Activated naive CD4-positive, alpha-beta T cell treated with anti-CD3 and anti-CD28 coated beads, Interleukin-2, amount 10 ng/mL, durations not matched to agents 7 days and 5 days (primary cell): ENCODE data around the gene SYNGR1.
"Not testable (repeated sequence)": the region's sequence is repeated elsewhere in the genome, so short reads cannot be mapped to it uniquely, and the experiment has no call there.

Experiments
- CTCF ChIA-PET: fragments of 350-600 bp; sonication (Branson Sonifier 250); formaldehyde crosslinking; loops from one replicate; lab custom pipeline; 2021; ENCODE audit warnings: antibody characterized with exemption; lab: Charles Lee
- DNase-seq: peaks from one replicate; pipeline ENCODE4 v3.0.0-alpha.2; 2020
- H3K27ac Mint-ChIP-seq: one replicate; pipeline ENCODE4 v1.8.0; 2021; ENCODE audit warnings: mild to moderate bottlenecking, moderate library complexity, mixed read lengths
- H3K27me3 Mint-ChIP-seq: one replicate; pipeline ENCODE4 v1.8.0; 2021; ENCODE audit warnings: mild to moderate bottlenecking, mixed read lengths
- H3K36me3 Mint-ChIP-seq: one replicate; pipeline ENCODE4 v1.8.0; 2021; ENCODE audit warnings: mixed read lengths
- H3K4me1 Mint-ChIP-seq: one replicate; pipeline ENCODE4 v1.8.0; 2021; ENCODE audit warnings: mixed read lengths
- H3K4me3 Mint-ChIP-seq: one replicate; pipeline ENCODE4 v1.8.0; 2021; ENCODE audit warnings: mild to moderate bottlenecking, moderate library complexity, mixed read lengths
- H3K9me3 Mint-ChIP-seq: one replicate; pipeline ENCODE4 v1.8.0; 2021; ENCODE audit warnings: mixed read lengths

SYNGR1 gene

GRCh38 chr22:39350757-39351688 lies 1.2 kb downstream of the SYNGR1 start:
- no peaks in the 10 kb centered on the region for H3K9me3 Mint-ChIP-seq
- DNase-seq: no peak
- no peak overlapping the region for H3K27ac Mint-ChIP-seq
- peaks cover 60% of the 10 kb centered on the region for H3K27me3 Mint-ChIP-seq
- CTCF ChIA-PET: no interaction called here
- no peaks in the 10 kb centered on the region for H3K36me3 Mint-ChIP-seq
- H3K4me3 Mint-ChIP-seq: peak overlapping the region; percentile 68
- peaks cover 15% of the 10 kb centered on the region for H3K4me1 Mint-ChIP-seq

GRCh38 chr22:39351689-39352214 lies 2.0 kb downstream of the SYNGR1 start:
- no peaks in the 10 kb centered on the region for H3K36me3 Mint-ChIP-seq
- CTCF ChIA-PET: interaction anchor here (0.9 kb wide), 1 partner anchor 9 kb away, joined by 3 read pairs; no protein-coding TSS in a partner anchor
- H3K4me3 Mint-ChIP-seq: no peak overlapping the region
- no peaks in the 10 kb centered on the region for H3K9me3 Mint-ChIP-seq
- H3K27me3 Mint-ChIP-seq: peaks cover 59% of the 10 kb centered on the region
- no peak for DNase-seq
- no peak overlapping the region for H3K27ac Mint-ChIP-seq
- peaks cover 15% of the 10 kb centered on the region for H3K4me1 Mint-ChIP-seq

- Mint-ChIP-seq H3K9me3 (no peaks in the 10 kb centered on the region), H3K36me3 (no peaks in the 10 kb centered on the region), H3K27ac (no peak overlapping the region), H3K27me3 (peaks cover 57% of the 10 kb centered on the region), H3K4me3 (no peak overlapping the region), H3K4me1 (peaks cover 15% of the 10 kb centered on the region)
- no peak for DNase-seq
- CTCF ChIA-PET: interaction anchor here (0.9 kb wide), 1 partner anchor 9 kb away, joined by 3 read pairs; no protein-coding TSS in a partner anchor
Observed at GRCh38 chr22:39352306-39352891, 2.6 kb downstream of the SYNGR1 start.

- Mint-ChIP-seq H3K4me1 (peaks cover 15% of the 10 kb centered on the region), H3K36me3 (no peaks in the 10 kb centered on the region), H3K27me3 (peaks cover 54% of the 10 kb centered on the region), H3K9me3 (no peaks in the 10 kb centered on the region), H3K27ac (no peak overlapping the region), H3K4me3 (no peak overlapping the region)
- CTCF ChIA-PET: interaction anchor here (1.0 to 1.9 kb wide), 3 partner anchors 10 to 175 kb away, joined by 4 to 5 read pairs (median 4); no protein-coding TSS in a partner anchor
- no peak for DNase-seq
Observed at GRCh38 chr22:39353346-39353745, 3.6 kb downstream of the SYNGR1 start.

GRCh38 chr22:39355080-39355479 lies 5.3 kb downstream of the SYNGR1 start:
- H3K27ac Mint-ChIP-seq: no peak overlapping the region
- H3K9me3 Mint-ChIP-seq: no peaks in the 10 kb centered on the region
- H3K4me1 Mint-ChIP-seq: peaks cover 8% of the 10 kb centered on the region
- no peaks in the 10 kb centered on the region for H3K36me3 Mint-ChIP-seq
- peaks cover 46% of the 10 kb centered on the region for H3K27me3 Mint-ChIP-seq
- CTCF ChIA-PET: interaction anchor here (1.9 kb wide), 1 partner anchor 24 kb away, joined by 4 read pairs; no protein-coding TSS in a partner anchor
- H3K4me3 Mint-ChIP-seq: no peak overlapping the region
- no peak for DNase-seq

- H3K4me1 Mint-ChIP-seq, CTCF ChIA-PET, H3K9me3 Mint-ChIP-seq, H3K36me3 Mint-ChIP-seq, DNase-seq, H3K4me3 Mint-ChIP-seq, H3K27ac Mint-ChIP-seq: not testable (repeated sequence)
- H3K27me3 Mint-ChIP-seq: peaks cover 43% of the 10 kb centered on the region
Observed at GRCh38 chr22:39355805-39356204, 6.0 kb downstream of the SYNGR1 start.

- Mint-ChIP-seq H3K4me3 (no peak overlapping the region), H3K36me3 (no peaks in the 10 kb centered on the region), H3K9me3 (no peaks in the 10 kb centered on the region), H3K27ac (no peak overlapping the region), H3K4me1 (peaks cover 3% of the 10 kb centered on the region), H3K27me3 (peaks cover 41% of the 10 kb centered on the region)
- no peak for DNase-seq
- CTCF ChIA-PET: no interaction called here
Observed at GRCh38 chr22:39356464-39356863, 6.7 kb downstream of the SYNGR1 start.

GRCh38 chr22:39357110-39358108 lies 7.6 kb downstream of the SYNGR1 start:
- DNase-seq, CTCF ChIA-PET, H3K9me3 Mint-ChIP-seq, H3K4me1 Mint-ChIP-seq, H3K27ac Mint-ChIP-seq, H3K4me3 Mint-ChIP-seq, H3K36me3 Mint-ChIP-seq: not testable (repeated sequence)
- H3K27me3 Mint-ChIP-seq: peaks cover 37% of the 10 kb centered on the region

- H3K4me3 Mint-ChIP-seq, H3K36me3 Mint-ChIP-seq, H3K27ac Mint-ChIP-seq, DNase-seq, CTCF ChIA-PET, H3K4me1 Mint-ChIP-seq, H3K9me3 Mint-ChIP-seq: not testable (repeated sequence)
- peaks cover 35% of the 10 kb centered on the region for H3K27me3 Mint-ChIP-seq
Observed at GRCh38 chr22:39358197-39358596, 8.4 kb downstream of the SYNGR1 start.

GRCh38 chr22:39359659-39360195 lies 9.9 kb downstream of the SYNGR1 start:
- Mint-ChIP-seq H3K9me3 (no peaks in the 10 kb centered on the region), H3K4me1 (no peaks in the 10 kb centered on the region), H3K27me3 (peaks cover 43% of the 10 kb centered on the region), H3K27ac (no peak overlapping the region), H3K4me3 (no peak overlapping the region), H3K36me3 (no peaks in the 10 kb centered on the region)
- DNase-seq: no peak
- CTCF ChIA-PET: no interaction called here

GRCh38 chr22:39360242-39360641 lies 10.5 kb downstream of the SYNGR1 start:
- CTCF ChIA-PET: no interaction called here
- Mint-ChIP-seq H3K27ac (no peak overlapping the region), H3K4me3 (no peak overlapping the region), H3K9me3 (no peaks in the 10 kb centered on the region), H3K27me3 (peaks cover 48% of the 10 kb centered on the region), H3K36me3 (no peaks in the 10 kb centered on the region), H3K4me1 (no peaks in the 10 kb centered on the region)
- no peak for DNase-seq

- H3K27ac Mint-ChIP-seq: no peak overlapping the region
- H3K4me1 Mint-ChIP-seq: no peaks in the 10 kb centered on the region
- no peaks in the 10 kb centered on the region for H3K9me3 Mint-ChIP-seq
- H3K36me3 Mint-ChIP-seq: no peaks in the 10 kb centered on the region
- DNase-seq: no peak
- H3K27me3 Mint-ChIP-seq: peaks cover 48% of the 10 kb centered on the region
- CTCF ChIA-PET: no interaction called here
- H3K4me3 Mint-ChIP-seq: no peak overlapping the region
Observed at GRCh38 chr22:39360674-39361413, 11.1 kb downstream of the SYNGR1 start.

GRCh38 chr22:39361496-39361895 lies 11.7 kb downstream of the SYNGR1 start:
- DNase-seq: no peak
- Mint-ChIP-seq H3K4me1 (no peaks in the 10 kb centered on the region), H3K9me3 (no peaks in the 10 kb centered on the region), H3K36me3 (no peaks in the 10 kb centered on the region), H3K27me3 (peaks cover 45% of the 10 kb centered on the region), H3K4me3 (no peak overlapping the region), H3K27ac (no peak overlapping the region)
- CTCF ChIA-PET: no interaction called here
